ENCODE measurements around the gene TNK1. TPM values are rescaled to one million over a fixed set of nuclear protein-coding genes. Genes with fewer than 3 reads are reported as not detected.

Gene TNK1
- total and polyA plus RNA-seq, 9 of the 15 experiments (the other 6 are each of a cell fraction or from before 2014, with no cell fraction given): 0.28 to 5.2 (median 2.1) TPM

DNA sequence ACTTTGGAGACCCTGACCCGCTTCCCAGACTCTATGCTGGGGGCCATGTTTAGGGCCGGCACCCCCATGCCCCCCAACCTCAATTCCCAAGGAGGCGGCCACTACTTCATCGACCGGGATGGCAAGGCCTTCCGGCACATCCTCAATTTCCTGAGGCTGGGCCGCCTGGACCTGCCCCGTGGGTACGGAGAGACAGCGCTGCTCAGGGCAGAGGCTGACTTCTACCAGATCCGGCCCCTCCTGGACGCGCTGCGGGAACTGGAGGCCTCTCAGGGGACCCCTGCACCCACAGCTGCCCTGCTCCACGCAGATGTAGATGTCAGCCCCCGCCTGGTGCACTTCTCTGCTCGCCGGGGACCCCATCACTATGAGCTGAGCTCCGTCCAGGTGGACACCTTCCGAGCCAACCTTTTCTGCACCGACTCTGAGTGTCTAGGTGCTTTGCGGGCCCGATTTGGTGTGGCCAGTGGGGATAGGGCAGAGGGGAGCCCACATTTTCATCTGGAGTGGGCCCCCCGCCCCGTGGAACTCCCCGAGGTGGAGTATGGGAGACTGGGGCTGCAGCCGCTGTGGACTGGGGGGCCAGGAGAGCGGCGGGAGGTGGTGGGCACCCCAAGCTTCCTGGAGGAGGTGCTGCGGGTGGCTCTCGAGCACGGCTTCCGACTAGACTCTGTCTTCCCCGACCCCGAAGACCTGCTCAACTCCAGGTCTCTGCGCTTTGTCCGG is 27.8 kb upstream of the TNK1 start:
- FAIRE-seq (no peak), DNase-seq (ENCODE audit: extremely low read depth in 1 of 4, low spot score in 3 of 4) (no peak), ATAC-seq (no peak)
- Histone ChIP-seq H3K4me1 (replicated peaks in 1 of 2; ENCODE audit: control insufficient read depth in 2 of 2, insufficient read depth in 2 of 2, low read length in 2 of 2) (peaks cover 3 to 59% of the 10 kb centered on the region in 2 experiments; a peak in 3 of 5 replicates), H3K9me1 (ENCODE audit: control insufficient read depth, insufficient read depth, low read length) (no peaks in the 10 kb centered on the region), H3K79me2 (ENCODE audit: control insufficient read depth, insufficient read depth, low read length) (peaks cover 8% of the 10 kb centered on the region), H3K9ac (ENCODE audit: insufficient read depth in 1 of 2, low read depth in 2 of 2, low read length in 2 of 2) (peak overlapping the region; percentile 17 to 79; a peak in 2 of 4 replicates), H4K20me1 (replicated peaks; ENCODE audit: control insufficient read depth, insufficient read depth, low read length) (no peaks in the 10 kb centered on the region), H3K27ac (ENCODE audit: extremely low read depth, low read depth, low read length) (no peak overlapping the region), H3K4me2 (ENCODE audit: insufficient read depth, low read length) (peak overlapping the region; percentile 80; the same call in 1 of the 2 replicates), H3K27me3 (ENCODE audit: control insufficient read depth in 2 of 2, insufficient read depth in 2 of 2, low read length in 2 of 2) (no peaks in the 10 kb centered on the region), H3K9me3 (replicated peaks; ENCODE audit: control insufficient read depth, insufficient read depth, low read depth, low read length) (no peaks in the 10 kb centered on the region), H3K4me3 (peak overlapping the region; percentile 72; the same call in 1 of the 2 replicates), H3K36me3 (ENCODE audit: control insufficient read depth, insufficient read depth, low read length) (no peaks in the 10 kb centered on the region), H2AFZ (ENCODE audit: low read depth, low read length) (no peak overlapping the region)
- intact Hi-C loops (cut with micrococcal nuclease): loop anchor here (5.0 kb wide), 1 partner anchor 129 kb away; the partner anchor contains the start of genes POLR2A and SLC35G6
- in situ Hi-C loops (cut with MboI): loop anchor here (10.0 kb wide), 1 partner anchor 202 kb away; the partner anchor contains the start of gene TNFSF13
- CTCF ChIA-PET (ENCODE audit: low intra/inter-chr PET ratio): interaction anchor here (0.7 kb wide), 1 partner anchor 126 kb away, joined by 4 read pairs; the partner anchor contains the start of gene ZBTB4
- BruUV-seq (replicated peaks): no TSS peak
- POLR2A ChIA-PET: interaction anchor here (0.6 to 1.6 kb wide), 8 partner anchors 13 to 221 kb away, joined by 3 to 6 read pairs (median 4); partner anchors contain the start of genes ACAP1 and ZBTB4
- 92% methylated on average over 16 of the region's 37 CpGs for WGBS (ENCODE audit: insufficient coverage, low coverage, missing lambda C conversion rate)
- TF ChIP-seq, protein P1, sequence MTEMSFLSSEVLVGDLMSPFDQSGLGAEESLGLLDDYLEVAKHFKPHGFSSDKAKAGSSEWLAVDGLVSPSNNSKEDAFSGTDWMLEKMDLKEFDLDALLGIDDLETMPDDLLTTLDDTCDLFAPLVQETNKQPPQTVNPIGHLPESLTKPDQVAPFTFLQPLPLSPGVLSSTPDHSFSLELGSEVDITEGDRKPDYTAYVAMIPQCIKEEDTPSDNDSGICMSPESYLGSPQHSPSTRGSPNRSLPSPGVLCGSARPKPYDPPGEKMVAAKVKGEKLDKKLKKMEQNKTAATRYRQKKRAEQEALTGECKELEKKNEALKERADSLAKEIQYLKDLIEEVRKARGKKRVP (CRISPR knock-in tag; IDR thresholded peaks at IDR 0.05): no peak
- TF ChIP-seq GATAD2B (IDR thresholded peaks at IDR 0.05; ENCODE audit: borderline replicate concordance): no peak
- no peak for TF ChIP-seq ZNF77 (CRISPR knock-in tag; IDR thresholded peaks at IDR 0.05)
- no peak for TF ChIP-seq C11orf30 (IDR thresholded peaks at IDR 0.05; ENCODE audit: low read depth)
- TF ChIP-seq PHB2 (IDR thresholded peaks at IDR 0.05; ENCODE audit: low read depth): no peak
- TF ChIP-seq ZNF41 (CRISPR knock-in tag; conservative IDR thresholded peaks at IDR 0.05): no peak
- no peak for TF ChIP-seq ZBTB5 (IDR thresholded peaks at IDR 0.05)
- no peak for TF ChIP-seq ZNF76 (CRISPR knock-in tag; IDR thresholded peaks at IDR 0.05; ENCODE audit: borderline replicate concordance)
- no peak for TF ChIP-seq CREB1 (IDR thresholded peaks at IDR 0.05)
- TF ChIP-seq CREB1 (CRISPR knock-in tag; IDR thresholded peaks at IDR 0.05): no peak
- no peak for TF ChIP-seq XRCC4 (IDR thresholded peaks at IDR 0.05; ENCODE audit: extremely low read depth, insufficient read depth, insufficient read length)
- no peak for TF ChIP-seq MXI1 (IDR thresholded peaks at IDR 0.05; ENCODE audit: low read depth, low read length)
- TF ChIP-seq FOSL1 (tag; conservative IDR thresholded peaks at IDR 0.05): no peak
- no peak for TF ChIP-seq ZNF3 (CRISPR knock-in tag; IDR thresholded peaks at IDR 0.05)
- no peak for TF ChIP-seq PCBP1 (IDR thresholded peaks at IDR 0.05; ENCODE audit: low read depth, low read length, poor library complexity, severe bottlenecking)
- TF ChIP-seq RBM14 (IDR thresholded peaks at IDR 0.05; ENCODE audit: borderline replicate concordance, insufficient read depth, low read depth, low read length): no peak
- no peak for TF ChIP-seq POLR3G (IDR thresholded peaks at IDR 0.05; ENCODE audit: extremely low read depth, insufficient read length, insufficient replicate concordance)
- TF ChIP-seq PRMT5 (CRISPR knock-in tag; IDR thresholded peaks at IDR 0.05): no peak
